Panc1 (cell line): ENCODE data around the gene ECHS1.
"Not testable (repeated sequence)": the region's sequence is repeated elsewhere in the genome, so short reads cannot be mapped to it uniquely, and the experiment has no call there.

Experiments
- POLR2AphosphoS5 ChIP-seq: IDR thresholded peaks from 2 replicates; pipeline ENCODE4 v1.6.1; 2012; ENCODE audit warnings: mild to moderate bottlenecking, low read depth, low read length, moderate library complexity
- SIN3A ChIP-seq: IDR thresholded peaks from 2 replicates; pipeline ENCODE4 v1.6.1; 2012; ENCODE audit warnings: low read depth, mild to moderate bottlenecking, low read length, moderate library complexity, borderline replicate concordance; ENCODE audit not compliant: insufficient read depth
- TCF7L2 ChIP-seq: IDR thresholded peaks from 2 replicates; pipeline ENCODE4 v1.6.1; 2011; ENCODE audit warnings: mild to moderate bottlenecking, low read depth, low read length, inconsistent platforms
- TF ChIP-seq, protein P1 (sequence below), 2 experiments: IDR thresholded peaks; 2 replicates each; pipeline ENCODE4 v1.6.1; 2011 to 2012; ENCODE audit warnings: low read depth in 2 of 2, control low read depth in 1 of 2, low read length in 1 of 2, mild to moderate bottlenecking in 1 of 2, moderate library complexity in 1 of 2; ENCODE audit not compliant: insufficient read depth in 1 of 2
- TF ChIP-seq, protein P2 (sequence below): fragments of 450-650 bp; IDR thresholded peaks from 2 replicates; pipeline ENCODE4 v1.5.1; 2017; ENCODE audit warnings: mild to moderate bottlenecking

DNA sequence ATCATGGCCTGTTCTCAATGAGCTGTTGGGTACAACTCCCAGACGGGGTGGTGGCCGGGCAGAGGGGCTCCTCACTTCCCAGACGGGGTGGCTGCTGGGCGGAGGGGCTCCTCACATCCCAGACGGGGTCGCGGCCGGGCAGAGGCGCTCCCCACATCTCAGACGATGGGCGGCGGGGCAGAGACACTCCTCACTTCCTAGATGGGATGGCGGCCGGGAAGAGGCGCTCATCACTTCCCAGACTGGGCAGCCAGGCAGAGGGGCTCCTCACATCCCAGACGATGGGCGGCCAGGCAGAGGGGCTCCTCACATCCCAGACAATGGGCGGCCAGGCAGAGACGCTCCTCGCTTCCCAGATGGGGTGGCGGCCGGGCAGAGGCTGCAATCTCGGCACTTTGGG lies 41.2 kb upstream of the ECHS1 start:
- TF ChIP-seq POLR2AphosphoS5, TCF7L2, SIN3A: not testable (repeated sequence)
- TF ChIP-seq, protein P1, sequence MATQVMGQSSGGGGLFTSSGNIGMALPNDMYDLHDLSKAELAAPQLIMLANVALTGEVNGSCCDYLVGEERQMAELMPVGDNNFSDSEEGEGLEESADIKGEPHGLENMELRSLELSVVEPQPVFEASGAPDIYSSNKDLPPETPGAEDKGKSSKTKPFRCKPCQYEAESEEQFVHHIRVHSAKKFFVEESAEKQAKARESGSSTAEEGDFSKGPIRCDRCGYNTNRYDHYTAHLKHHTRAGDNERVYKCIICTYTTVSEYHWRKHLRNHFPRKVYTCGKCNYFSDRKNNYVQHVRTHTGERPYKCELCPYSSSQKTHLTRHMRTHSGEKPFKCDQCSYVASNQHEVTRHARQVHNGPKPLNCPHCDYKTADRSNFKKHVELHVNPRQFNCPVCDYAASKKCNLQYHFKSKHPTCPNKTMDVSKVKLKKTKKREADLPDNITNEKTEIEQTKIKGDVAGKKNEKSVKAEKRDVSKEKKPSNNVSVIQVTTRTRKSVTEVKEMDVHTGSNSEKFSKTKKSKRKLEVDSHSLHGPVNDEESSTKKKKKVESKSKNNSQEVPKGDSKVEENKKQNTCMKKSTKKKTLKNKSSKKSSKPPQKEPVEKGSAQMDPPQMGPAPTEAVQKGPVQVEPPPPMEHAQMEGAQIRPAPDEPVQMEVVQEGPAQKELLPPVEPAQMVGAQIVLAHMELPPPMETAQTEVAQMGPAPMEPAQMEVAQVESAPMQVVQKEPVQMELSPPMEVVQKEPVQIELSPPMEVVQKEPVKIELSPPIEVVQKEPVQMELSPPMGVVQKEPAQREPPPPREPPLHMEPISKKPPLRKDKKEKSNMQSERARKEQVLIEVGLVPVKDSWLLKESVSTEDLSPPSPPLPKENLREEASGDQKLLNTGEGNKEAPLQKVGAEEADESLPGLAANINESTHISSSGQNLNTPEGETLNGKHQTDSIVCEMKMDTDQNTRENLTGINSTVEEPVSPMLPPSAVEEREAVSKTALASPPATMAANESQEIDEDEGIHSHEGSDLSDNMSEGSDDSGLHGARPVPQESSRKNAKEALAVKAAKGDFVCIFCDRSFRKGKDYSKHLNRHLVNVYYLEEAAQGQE (IDR thresholded peaks at IDR 0.05; ENCODE audit: insufficient read depth in 1 of 2, low read depth in 2 of 2, low read length in 1 of 2) = not testable (repeated sequence)
- TF ChIP-seq, protein P2, sequence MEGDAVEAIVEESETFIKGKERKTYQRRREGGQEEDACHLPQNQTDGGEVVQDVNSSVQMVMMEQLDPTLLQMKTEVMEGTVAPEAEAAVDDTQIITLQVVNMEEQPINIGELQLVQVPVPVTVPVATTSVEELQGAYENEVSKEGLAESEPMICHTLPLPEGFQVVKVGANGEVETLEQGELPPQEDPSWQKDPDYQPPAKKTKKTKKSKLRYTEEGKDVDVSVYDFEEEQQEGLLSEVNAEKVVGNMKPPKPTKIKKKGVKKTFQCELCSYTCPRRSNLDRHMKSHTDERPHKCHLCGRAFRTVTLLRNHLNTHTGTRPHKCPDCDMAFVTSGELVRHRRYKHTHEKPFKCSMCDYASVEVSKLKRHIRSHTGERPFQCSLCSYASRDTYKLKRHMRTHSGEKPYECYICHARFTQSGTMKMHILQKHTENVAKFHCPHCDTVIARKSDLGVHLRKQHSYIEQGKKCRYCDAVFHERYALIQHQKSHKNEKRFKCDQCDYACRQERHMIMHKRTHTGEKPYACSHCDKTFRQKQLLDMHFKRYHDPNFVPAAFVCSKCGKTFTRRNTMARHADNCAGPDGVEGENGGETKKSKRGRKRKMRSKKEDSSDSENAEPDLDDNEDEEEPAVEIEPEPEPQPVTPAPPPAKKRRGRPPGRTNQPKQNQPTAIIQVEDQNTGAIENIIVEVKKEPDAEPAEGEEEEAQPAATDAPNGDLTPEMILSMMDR = not testable (repeated sequence)
